ENCODE results near the gene KCTD21.

KCTD21 gene

DNA sequence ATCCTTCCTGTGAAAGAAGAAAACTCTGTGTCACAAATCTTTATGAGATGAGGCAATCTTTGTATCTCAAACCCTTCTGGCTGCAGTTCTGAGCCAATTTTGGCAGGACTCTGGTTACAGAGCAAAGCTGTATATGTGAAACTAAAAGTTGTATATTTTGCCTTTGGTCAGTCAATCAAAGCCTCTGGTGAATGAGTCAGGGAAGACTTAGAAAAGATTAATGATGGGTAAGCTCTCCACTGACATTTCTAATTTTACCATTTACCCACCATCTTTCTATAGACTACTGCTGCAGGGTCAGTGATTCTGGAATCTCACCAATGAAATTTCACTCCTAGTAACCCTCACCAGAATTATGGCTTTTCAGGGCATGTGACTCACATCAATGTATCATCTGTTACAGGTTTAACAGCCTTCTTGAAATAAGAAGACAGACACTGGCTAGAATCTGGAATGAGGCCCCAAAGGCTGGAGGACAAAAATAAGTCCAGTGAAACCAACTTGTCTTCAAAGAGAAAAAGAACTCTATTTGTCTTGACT lies 43.6 kb upstream of the KCTD21 start:
- no peak for DNase-seq (ENCODE audit: low read depth in 1 of 2, low spot score in 1 of 2)
- no peak overlapping the region for H3K27ac ChIP-seq (replicated peaks)
- TF ChIP-seq, protein P1, sequence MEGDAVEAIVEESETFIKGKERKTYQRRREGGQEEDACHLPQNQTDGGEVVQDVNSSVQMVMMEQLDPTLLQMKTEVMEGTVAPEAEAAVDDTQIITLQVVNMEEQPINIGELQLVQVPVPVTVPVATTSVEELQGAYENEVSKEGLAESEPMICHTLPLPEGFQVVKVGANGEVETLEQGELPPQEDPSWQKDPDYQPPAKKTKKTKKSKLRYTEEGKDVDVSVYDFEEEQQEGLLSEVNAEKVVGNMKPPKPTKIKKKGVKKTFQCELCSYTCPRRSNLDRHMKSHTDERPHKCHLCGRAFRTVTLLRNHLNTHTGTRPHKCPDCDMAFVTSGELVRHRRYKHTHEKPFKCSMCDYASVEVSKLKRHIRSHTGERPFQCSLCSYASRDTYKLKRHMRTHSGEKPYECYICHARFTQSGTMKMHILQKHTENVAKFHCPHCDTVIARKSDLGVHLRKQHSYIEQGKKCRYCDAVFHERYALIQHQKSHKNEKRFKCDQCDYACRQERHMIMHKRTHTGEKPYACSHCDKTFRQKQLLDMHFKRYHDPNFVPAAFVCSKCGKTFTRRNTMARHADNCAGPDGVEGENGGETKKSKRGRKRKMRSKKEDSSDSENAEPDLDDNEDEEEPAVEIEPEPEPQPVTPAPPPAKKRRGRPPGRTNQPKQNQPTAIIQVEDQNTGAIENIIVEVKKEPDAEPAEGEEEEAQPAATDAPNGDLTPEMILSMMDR (IDR thresholded peaks at IDR 0.05; ENCODE audit: insufficient read depth, low read length), result no peak
- TF ChIP-seq, protein P2, sequence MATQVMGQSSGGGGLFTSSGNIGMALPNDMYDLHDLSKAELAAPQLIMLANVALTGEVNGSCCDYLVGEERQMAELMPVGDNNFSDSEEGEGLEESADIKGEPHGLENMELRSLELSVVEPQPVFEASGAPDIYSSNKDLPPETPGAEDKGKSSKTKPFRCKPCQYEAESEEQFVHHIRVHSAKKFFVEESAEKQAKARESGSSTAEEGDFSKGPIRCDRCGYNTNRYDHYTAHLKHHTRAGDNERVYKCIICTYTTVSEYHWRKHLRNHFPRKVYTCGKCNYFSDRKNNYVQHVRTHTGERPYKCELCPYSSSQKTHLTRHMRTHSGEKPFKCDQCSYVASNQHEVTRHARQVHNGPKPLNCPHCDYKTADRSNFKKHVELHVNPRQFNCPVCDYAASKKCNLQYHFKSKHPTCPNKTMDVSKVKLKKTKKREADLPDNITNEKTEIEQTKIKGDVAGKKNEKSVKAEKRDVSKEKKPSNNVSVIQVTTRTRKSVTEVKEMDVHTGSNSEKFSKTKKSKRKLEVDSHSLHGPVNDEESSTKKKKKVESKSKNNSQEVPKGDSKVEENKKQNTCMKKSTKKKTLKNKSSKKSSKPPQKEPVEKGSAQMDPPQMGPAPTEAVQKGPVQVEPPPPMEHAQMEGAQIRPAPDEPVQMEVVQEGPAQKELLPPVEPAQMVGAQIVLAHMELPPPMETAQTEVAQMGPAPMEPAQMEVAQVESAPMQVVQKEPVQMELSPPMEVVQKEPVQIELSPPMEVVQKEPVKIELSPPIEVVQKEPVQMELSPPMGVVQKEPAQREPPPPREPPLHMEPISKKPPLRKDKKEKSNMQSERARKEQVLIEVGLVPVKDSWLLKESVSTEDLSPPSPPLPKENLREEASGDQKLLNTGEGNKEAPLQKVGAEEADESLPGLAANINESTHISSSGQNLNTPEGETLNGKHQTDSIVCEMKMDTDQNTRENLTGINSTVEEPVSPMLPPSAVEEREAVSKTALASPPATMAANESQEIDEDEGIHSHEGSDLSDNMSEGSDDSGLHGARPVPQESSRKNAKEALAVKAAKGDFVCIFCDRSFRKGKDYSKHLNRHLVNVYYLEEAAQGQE (IDR thresholded peaks at IDR 0.05; ENCODE audit: insufficient replicate concordance, low read depth), result no peak
- TF ChIP-seq GABPA (IDR thresholded peaks at IDR 0.05; ENCODE audit: low read depth) (no peak), POLR2AphosphoS5 (IDR thresholded peaks at IDR 0.05; ENCODE audit: low read depth) (no peak), SPI1 (IDR thresholded peaks at IDR 0.05; ENCODE audit: borderline replicate concordance, low read depth) (no peak)

DNA sequence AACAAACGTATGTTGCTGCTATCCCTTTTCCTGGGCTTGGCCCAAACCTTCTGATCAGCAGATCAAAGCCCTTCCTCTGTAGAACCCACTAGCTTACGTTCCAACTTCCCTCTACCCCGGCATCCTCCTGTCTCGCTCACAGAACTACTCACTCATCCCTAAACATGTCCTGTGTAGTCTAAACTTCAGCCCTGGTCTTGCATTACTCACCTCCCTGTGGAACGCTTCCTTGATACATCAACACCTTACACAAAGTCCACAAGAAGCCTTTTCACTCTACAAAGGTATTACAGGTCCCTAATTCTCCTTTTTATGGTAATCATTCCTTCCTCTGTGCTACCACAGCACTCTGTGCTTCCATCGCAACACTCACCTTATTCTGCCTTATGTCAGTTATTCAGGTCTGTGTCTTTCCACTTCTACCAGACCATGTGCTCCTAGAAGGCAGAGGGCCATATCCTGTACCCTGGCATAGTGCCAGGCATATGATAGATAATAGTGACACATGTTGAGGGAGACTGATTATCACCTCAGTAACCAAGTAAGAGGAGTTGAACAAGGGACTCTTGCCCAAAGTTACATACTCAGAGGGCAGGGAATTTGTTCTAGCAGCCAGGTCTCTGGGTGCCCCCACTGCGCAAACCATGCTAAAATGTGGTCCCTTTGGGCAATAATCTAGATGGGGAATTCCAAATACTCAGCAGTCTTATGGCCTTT lies 41.9 kb upstream of the KCTD21 start:
- TF ChIP-seq, protein P2 (IDR thresholded peaks at IDR 0.05; ENCODE audit: insufficient replicate concordance, low read depth), result no peak
- no peak for TF ChIP-seq GABPA (IDR thresholded peaks at IDR 0.05; ENCODE audit: low read depth)
- TF ChIP-seq SPI1 (IDR thresholded peaks at IDR 0.05; ENCODE audit: borderline replicate concordance, low read depth), result no peak
- TF ChIP-seq POLR2AphosphoS5 (IDR thresholded peaks at IDR 0.05; ENCODE audit: low read depth), result no peak
- TF ChIP-seq, protein P1 (IDR thresholded peaks at IDR 0.05; ENCODE audit: insufficient read depth, low read length), result no peak
- no peak for DNase-seq (ENCODE audit: low read depth in 1 of 2, low spot score in 1 of 2)
- H3K27ac ChIP-seq (replicated peaks), result no peak overlapping the region

More for the DNA sequence above, 43.6 kb upstream of the KCTD21 start:
- Histone ChIP-seq H3K27me3 (ENCODE audit: insufficient read depth, poor library complexity, severe bottlenecking) (no peaks in the 10 kb centered on the region), H3K4me3 (replicated peaks; ENCODE audit: insufficient read depth, low read length) (no peak overlapping the region)

DNA sequence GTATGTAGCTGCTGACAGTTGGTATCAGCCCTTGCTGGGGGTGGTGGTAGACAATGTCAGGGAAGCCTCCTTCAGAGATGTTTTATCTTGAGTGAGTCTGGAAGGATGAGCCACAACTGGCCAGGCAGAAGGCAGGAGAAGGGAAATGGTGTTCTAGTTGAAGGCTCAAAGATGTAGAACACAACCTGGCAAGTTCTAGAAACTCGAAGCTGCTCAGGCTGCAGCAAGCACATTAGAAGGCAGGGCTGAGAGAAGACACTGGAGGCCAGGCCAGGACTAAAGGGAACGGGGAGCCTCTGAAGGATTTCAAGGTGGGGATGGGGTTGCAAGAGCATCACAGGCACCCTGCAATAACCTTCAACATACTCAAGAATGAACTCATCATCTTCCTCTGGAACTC lies 40.7 kb upstream of the KCTD21 start:
- Histone ChIP-seq H3K4me3 (replicated peaks; ENCODE audit: insufficient read depth, low read length) (no peak overlapping the region), H3K27ac (replicated peaks) (no peak overlapping the region), H3K27me3 (ENCODE audit: insufficient read depth, poor library complexity, severe bottlenecking) (no peaks in the 10 kb centered on the region)
- TF ChIP-seq POLR2AphosphoS5 (IDR thresholded peaks at IDR 0.05; ENCODE audit: low read depth) (no peak), GABPA (IDR thresholded peaks at IDR 0.05; ENCODE audit: low read depth) (no peak), SPI1 (IDR thresholded peaks at IDR 0.05; ENCODE audit: borderline replicate concordance, low read depth) (no peak)
- TF ChIP-seq, protein P1 (IDR thresholded peaks at IDR 0.05; ENCODE audit: insufficient read depth, low read length), result no peak
- TF ChIP-seq, protein P2 (IDR thresholded peaks at IDR 0.05; ENCODE audit: insufficient replicate concordance, low read depth), result no peak
- no peak for DNase-seq (ENCODE audit: low read depth in 1 of 2, low spot score in 1 of 2)

More for the DNA sequence above, 41.9 kb upstream of the KCTD21 start:
- Histone ChIP-seq H3K27me3 (ENCODE audit: insufficient read depth, poor library complexity, severe bottlenecking) (no peaks in the 10 kb centered on the region), H3K4me3 (replicated peaks; ENCODE audit: insufficient read depth, low read length) (no peak overlapping the region)
